Stimulated activated CD4-positive, alpha-beta T cell treated with anti-CD3 and anti-CD28 coated beads, TNF-alpha, amount 100 ng/mL, for 48 hours (primary cell): Measurements from ENCODE around the gene TTLL11.

ENCODE experiments used
- DNase-seq, 3 donors: peaks; one replicate each; pipeline ENCODE4 v3.0.0-alpha.2; 2020; ENCODE audit warnings: low read depth in 3 of 3

Gene TTLL11

GRCh38 chr9:122051351-122052321, 41.5 kb downstream of the TTLL11 start:
- DNase-seq = peak; percentile 39 to 54 (median 41)

GRCh38 chr9:122050167-122050566, 42.9 kb downstream of the TTLL11 start:
- DNase-seq = no peak

GRCh38 chr9:122042056-122042455, 51.1 kb downstream of the TTLL11 start:
- no peak for DNase-seq

GRCh38 chr9:122040561-122041242, 52.4 kb downstream of the TTLL11 start:
- no peak for DNase-seq

GRCh38 chr9:122039234-122039633, 53.9 kb downstream of the TTLL11 start:
- no peak for DNase-seq

- no peak for DNase-seq
These were observed 56.1 kb downstream of the TTLL11 start for GRCh38 chr9:122036988-122037387.

GRCh38 chr9:122036408-122036807, 56.7 kb downstream of the TTLL11 start:
- no peak for DNase-seq

- no peak for DNase-seq
These were observed 59.2 kb downstream of the TTLL11 start for GRCh38 chr9:122033775-122034373.

- no peak for DNase-seq
These were observed 60.8 kb downstream of the TTLL11 start for GRCh38 chr9:122032346-122032745.

GRCh38 chr9:122031776-122032175, 61.3 kb downstream of the TTLL11 start:
- DNase-seq = no peak

GRCh38 chr9:122031157-122031556, 62.0 kb downstream of the TTLL11 start:
- DNase-seq = no peak

- DNase-seq = no peak
These were observed 62.8 kb downstream of the TTLL11 start for GRCh38 chr9:122030357-122030756.

GRCh38 chr9:122029898-122030297, 63.2 kb downstream of the TTLL11 start:
- DNase-seq = no peak

- DNase-seq = no peak
These were observed 65.0 kb downstream of the TTLL11 start for GRCh38 chr9:122028089-122028488.

GRCh38 chr9:122020398-122020797, 72.7 kb downstream of the TTLL11 start:
- no peak for DNase-seq

- no peak for DNase-seq
These were observed 76.4 kb downstream of the TTLL11 start for GRCh38 chr9:122016744-122017143.

GRCh38 chr9:122016309-122016708, 76.8 kb downstream of the TTLL11 start:
- DNase-seq = no peak

GRCh38 chr9:122015170-122015821, 77.8 kb downstream of the TTLL11 start:
- DNase-seq = no peak

GRCh38 chr9:122011818-122012498, 81.2 kb downstream of the TTLL11 start:
- DNase-seq = no peak

- no peak for DNase-seq
These were observed 84.5 kb downstream of the TTLL11 start for GRCh38 chr9:122008559-122008958.

- DNase-seq = no peak
These were observed 85.3 kb downstream of the TTLL11 start for GRCh38 chr9:122007837-122008236.
